Left renal pelvis (tissue), 4 donors: Measurements from ENCODE around the gene AGBL4. TPM values are rescaled to one million over a fixed set of nuclear protein-coding genes. Genes with fewer than 3 reads are reported as not detected.

Experiments
- DNase-seq, 4 donors: peaks; one replicate each; pipeline ENCODE4 v3.0.0-alpha.2; 2013; ENCODE audit warnings: low read depth in 4 of 4, low spot score in 3 of 4
- polyA plus RNA-seq, 4 donors: library from polyadenylated mRNA; unstranded; fragments of 120-200 nt; gene quantifications; one replicate each; pipeline ENCODE4 v1.2.1, GENCODE V29; 2013; ENCODE audit not compliant: insufficient read length in 4 of 4

Gene AGBL4
- polyA plus RNA-seq, 4 donors = 0.31 to 1.3 (median 1.1) TPM

DNA sequence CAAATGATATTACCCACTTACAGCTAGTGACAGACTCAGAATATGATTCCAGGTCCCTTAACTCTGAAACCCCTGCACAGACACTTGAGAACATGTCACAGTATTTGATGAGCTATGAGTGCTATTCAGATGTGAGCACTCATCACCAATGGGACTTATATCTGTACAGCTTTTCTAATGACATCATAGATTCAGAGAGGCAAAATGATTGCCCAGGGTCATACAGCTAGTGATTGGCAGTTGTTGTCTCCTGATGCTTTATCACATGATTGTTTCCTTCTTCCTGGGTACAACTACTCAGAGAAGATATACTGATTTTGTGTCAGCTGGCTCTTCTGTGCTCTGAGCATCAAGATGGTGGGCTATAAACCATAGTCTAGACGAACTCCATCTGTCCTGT is 819.0 kb downstream of the AGBL4 start:
- no peak for DNase-seq

DNA sequence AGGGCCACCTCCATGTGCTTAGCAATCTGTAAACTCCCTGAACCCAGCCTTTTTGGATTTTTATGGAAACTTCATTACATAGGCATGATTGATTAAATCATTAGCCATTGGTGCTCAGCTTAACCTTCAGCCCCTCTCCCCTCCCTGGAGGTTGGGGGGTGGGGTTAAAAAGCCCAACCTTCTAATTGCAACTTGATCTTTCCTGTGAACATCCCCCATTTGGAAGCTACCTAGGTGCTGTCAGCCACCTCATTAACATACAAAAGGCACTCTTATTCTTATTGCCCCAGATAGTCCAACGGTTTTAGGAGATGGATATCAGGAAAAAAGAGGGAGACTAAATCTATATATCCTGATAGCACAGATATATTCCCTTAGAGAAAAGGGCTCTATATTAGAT is 823.0 kb downstream of the AGBL4 start:
- DNase-seq = no peak

DNA sequence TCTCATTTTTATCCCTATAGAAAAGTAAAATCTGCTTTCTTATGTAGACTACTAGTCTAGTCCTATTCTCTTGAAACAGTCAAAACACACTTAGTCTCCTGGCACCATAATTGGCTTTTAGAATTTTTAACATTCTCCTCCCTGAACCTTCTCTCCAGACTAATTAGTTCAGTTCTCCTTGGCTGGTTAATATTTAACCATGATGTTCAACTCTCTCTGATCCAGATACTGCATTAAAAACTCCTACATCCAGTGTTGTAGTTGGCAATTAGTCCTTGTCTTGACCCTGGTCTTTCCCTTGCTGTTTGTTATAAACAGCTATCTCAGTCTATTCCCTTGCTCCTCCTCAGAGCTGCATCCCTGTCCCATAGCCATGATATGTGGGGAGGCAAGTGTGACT is 824.2 kb downstream of the AGBL4 start:
- peak in 2 of 4 donors; percentile 4 to 6 for DNase-seq

DNA sequence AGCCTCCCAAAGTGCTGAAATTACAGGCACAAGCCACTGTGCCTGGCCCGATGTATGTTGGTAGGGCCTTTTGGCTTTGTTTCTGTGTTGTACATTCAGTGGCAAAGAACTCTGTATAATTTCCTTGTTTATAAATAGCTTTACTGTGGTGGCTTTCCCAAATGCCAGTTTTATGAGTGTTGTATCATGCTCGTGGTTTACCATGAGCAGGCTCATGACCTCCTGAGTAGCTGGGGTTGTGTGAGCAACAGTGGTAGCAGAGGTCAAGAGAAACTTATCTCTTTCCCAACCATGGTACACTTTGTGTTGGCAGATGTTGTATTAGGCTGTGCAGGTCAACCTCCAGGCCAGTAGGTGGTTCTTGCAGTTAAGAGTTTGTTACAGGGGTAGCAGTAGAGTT is 826.7 kb downstream of the AGBL4 start:
- no peak for DNase-seq

DNA sequence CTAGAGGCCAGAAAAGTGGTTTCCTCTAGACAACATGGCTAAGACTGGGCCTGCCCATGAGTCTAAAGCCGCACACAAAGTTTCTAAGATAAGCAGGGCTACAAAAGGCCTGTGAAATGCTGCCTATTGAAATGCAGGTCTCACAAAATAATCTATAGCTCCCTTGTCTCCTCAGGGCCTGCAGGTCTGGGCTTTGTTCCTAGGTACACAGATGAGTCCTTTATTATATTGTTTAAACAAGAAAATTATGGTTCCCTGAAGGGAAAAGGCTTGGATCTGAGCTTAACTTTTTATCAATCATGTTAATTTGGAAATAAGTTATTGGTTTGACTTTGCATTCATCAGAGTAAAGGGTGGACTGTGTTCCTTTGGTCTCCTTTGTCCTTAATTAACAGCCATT is 833.6 kb downstream of the AGBL4 start:
- no peak for DNase-seq

DNA sequence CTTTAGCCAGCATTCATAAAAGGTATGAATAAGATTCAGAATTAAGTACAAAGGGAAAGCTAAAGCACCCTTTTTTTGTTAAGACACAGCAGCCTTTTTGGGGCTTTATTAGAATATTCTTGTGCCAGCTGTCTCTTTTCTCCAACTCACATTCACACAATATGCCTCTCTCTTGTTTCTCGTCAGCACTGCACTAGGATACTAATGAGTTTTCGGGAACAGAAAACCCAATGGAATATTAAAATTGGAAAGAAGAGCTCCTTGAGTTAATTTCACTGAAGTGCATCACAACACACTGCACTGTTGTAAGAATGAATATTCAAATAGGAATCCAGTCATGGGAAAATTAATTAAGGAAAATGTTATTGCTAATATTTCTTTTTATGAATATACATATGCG is 836.7 kb downstream of the AGBL4 start:
- no peak for DNase-seq

DNA sequence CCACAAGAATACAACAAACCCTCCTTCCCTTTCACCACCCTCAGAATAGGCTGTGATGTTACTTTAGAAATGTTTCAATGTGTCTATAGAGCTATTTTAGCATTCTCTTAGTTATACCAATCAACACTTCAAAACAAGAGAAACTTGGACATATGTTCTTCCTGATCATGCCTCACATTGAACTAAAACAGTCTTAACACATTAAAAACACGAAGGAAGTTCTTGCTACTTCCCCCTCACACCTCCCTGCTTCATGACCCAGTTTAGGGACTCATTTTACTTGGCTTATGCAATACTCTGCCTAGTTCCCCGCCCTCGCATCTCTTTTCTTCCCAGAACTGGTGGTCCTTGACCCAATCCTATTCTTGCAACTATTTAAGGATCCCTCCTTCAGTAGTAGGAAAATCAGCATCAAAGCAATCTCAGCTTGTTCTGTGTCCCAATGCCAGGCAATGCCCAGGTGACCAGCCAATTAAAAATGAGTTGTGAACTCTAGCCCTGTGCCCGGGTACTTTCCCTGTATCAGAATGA is 838.2 kb downstream of the AGBL4 start:
- no peak for DNase-seq

DNA sequence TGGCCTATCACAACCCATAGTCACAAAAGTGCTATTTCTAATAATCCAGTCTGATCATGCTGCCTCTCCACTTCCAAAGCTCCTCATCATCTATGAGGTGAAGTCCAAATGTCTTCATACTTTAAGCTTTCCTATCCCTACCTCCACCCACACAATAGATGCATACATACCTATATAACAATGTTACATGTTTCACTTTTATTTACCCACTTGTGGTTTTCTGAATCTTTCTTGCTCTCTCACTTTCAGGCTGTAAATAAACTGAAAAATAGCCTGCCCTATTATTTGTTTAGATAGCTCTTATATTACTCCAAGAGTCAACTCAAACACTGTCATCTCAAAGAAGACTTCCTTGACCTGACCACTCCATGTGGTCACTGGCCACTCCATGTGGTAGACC is 840.3 kb downstream of the AGBL4 start:
- no peak for DNase-seq

DNA sequence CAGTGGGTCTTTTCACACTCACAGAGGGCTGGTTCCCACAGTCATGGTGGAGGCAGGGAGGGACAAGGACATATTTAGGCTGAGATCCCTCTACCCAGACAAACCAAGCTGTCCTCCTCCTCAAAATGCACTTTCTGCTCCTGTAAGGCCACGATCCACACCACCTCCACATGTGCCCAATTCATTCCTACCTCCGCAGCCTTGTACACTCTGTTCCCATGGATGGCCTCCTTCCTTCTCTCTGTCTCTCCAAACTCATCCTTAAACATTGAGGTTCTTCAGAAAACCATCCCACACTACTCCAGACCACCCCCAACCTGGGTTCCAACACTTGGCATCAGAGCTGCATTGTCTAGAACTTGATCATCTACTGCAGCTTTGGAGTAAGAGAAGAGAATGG is 842.7 kb downstream of the AGBL4 start:
- no peak for DNase-seq

DNA sequence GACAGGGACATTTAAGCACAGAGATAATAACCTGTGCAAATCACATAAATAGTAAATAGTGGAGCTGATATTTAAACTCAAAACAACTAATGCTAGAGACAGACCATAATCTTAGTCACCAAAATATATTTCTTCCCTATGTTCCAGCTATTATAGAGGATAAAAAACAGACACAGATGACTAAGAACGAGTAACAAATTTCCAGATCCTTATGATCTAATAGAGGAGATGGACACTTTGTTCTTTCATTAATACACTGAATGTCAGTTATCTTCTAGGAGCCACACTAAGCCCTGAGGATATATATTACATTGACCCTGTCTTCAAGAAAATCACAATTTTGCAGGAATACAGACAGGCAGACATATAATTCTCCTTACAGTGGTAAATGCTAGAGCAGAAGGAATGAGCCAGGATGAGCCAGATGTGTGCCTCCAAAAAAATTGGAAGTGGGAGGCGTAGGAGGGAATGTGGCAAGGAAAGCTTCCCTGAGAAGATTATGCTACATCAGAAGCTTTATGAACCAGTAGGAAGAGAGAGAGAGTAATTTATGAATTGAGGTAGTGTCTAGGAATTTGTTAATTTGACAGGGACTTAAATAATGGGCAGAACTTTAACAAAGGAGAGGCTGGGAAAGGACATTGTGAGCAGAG is 851.7 kb downstream of the AGBL4 start:
- DNase-seq = no peak

DNA sequence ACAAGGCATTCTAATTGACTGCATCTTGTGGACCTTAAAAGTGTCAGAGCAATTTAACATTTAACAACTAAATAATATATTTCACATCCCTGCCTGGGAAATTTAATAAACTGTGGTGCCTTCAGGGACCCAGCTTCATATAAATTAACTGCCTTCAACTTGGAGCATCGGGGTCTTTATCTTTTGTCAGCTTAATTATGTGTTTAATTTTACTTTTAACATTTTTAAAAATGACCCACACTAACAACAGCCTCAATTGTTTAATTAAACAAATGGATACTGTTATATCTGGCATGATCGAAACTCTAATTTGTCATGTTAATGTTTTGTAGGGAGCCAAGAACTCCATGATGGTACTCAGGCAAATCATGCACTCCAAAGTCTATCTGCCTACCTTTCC is 857.7 kb downstream of the AGBL4 start:
- no peak for DNase-seq

DNA sequence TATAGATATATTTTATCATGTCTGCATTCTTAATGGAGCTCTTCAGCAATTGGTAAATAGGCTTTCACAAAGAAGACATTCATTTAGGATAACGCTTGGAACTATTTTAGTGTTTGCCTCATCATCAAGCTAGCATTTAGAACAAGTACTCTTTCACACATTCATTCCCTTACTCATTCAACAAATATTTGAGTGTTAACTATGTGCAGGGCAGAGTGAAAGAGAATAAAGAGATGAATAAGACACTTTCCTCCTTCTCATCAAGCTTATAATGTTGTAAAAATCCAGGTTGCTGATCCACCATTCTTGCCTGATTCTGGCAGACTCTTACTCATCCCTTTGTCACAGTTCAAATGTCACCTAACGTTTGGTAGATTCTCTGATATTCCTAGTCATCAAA is 860.7 kb downstream of the AGBL4 start:
- no peak for DNase-seq

DNA sequence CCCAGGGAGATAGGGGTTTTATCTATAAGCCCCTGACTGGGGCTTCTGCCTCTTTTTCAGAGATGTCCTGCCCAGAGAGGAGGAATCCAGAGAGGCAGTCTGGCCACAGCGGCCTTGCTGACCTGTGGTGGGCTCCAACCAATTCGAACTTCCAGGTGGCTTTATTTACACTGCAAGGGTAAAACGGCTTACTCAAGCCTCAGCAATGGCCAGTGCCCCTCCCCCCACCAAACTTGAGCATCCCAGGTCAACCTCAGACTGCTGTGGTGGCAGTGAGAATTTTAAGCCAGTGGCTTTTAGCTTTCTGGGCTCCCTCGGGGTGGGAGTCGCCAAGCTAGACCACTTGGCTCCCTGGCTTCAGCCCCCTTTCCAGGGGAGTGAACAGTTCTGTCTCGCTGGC is 863.1 kb downstream of the AGBL4 start:
- DNase-seq = no peak

DNA sequence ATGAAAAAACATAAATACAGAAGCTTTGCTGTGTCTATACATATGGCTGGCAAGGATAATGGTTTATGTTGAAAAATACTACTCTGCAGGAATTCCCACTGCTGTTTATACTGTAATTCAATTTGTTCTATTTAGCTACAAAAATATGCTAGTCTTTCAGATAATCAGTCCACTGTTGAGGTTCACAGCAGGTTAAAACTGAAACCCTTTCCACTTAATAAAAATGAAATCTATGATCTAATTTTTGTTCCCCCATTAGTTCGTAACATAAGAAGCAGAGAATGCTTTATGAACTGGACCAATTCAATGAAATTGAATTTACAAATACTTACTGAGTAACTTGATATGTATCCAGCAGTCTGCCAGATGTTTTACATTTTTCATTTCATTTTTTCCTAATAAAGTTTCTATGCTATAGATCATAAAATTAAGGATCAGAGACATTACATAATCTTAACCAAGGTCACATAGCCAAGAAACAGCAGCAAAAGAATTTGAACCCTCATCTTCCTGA is 887.0 kb downstream of the AGBL4 start:
- DNase-seq = no peak

DNA sequence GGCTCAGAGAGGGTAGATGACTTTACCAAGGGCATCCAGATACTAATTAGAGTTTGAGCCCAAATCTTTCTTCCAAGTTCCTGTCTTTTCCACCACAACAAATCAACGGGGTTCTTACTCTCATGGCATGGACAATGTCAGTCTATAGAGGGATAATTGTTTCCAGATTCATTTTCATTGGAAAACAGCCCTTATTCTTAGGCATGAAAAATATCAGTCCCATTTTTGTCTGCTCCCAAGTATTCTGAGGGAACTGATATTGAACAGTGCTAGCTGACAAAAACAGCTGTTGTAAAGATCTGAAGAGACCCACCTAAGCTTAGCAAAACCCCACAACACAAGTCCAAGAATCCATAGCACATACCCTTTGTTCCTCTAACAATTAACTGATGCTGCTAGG is 898.0 kb downstream of the AGBL4 start:
- DNase-seq = no peak

DNA sequence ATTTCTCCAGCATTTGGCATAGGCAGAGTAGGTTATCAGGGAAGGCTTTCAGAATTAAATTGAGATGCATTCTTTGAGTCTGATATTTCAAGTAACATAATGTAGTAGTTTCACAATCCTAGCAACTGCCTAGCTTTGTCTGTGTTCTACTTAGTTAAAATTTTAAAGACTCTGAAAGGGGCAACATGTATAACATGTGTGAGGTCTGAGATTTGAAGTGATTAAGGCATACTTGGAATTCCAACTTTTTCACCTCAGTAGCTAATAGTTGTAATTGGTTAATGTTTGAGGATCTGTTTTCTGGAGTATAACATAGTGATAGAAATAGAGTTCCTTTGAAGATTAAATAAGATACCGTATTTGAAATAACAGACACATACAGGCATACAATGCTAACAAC is 911.8 kb downstream of the AGBL4 start:
- DNase-seq = no peak

DNA sequence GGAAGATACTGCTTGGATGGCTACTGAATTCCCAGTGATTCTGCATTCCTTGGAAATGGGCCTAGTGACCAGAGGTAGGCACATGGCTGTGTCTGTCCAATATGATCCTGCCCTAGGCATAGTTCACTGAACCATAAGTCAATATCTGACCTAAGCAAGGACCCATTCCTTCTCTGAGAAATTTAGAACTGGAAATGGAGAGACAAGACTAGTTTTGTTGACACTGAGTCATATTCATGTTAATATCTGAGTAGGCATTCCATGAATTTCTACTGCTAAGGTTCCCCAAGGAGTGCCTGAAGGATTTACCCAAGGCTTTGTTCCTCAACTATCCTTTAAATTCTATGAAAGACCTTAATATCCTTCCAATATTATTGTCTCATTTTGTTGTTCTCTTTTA is 917.3 kb downstream of the AGBL4 start:
- no peak for DNase-seq

DNA sequence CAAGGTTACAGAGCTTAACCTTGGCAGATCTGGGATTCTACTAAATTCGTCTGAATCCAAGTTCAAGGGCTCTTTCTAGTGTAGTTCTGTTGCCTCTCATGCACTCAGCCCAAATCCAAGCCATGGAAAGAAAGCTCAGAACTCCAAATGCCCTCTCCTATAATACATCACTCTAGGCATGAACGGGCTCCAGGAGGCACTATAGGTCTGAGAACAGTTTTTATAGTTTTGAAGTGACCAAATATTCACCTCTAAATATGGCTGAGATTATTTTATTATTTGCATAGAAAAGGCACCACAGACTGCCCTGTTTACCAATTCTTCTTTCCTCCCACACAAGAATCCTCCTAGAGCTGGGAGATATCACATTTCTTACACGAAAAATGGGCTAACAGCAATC is 919.2 kb downstream of the AGBL4 start:
- no peak for DNase-seq

DNA sequence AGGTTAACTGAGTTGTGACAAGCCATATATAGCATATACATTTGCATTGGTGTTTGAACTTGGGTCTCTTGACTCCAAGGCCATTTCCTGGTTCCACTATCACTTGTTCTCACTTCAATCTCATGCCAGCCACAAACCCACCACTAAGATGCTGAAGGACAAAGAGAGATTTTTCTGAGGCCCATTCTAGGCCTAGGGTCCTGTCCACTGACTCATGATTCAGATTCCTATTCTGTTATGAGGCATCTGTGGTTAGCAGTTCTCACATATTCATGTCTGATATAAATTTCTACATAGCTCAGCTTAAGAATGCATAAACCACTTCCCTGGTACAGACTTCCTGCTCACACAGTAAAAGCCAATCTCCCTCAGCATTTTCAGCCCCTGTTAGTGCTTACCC is 921.0 kb downstream of the AGBL4 start:
- DNase-seq = no peak

DNA sequence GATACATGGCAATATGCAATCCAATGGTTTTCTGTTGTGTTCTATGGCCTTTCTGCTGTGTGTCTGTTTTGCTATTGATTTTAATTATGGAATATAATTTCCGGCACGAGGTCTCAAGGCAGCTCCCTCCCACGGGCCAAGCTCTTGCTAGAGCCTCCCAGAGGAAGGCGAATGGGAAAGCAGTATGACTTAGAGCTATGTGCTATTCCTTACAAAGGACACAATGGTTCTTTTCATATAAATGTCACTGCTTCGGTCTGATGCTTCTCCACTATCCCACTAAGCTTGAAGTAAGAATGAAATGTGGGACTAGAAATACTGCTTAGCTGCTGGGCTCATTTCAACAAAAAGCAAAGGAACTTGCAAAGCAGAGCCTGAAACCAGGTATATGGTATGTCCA is 924.9 kb downstream of the AGBL4 start:
- DNase-seq = no peak

DNA sequence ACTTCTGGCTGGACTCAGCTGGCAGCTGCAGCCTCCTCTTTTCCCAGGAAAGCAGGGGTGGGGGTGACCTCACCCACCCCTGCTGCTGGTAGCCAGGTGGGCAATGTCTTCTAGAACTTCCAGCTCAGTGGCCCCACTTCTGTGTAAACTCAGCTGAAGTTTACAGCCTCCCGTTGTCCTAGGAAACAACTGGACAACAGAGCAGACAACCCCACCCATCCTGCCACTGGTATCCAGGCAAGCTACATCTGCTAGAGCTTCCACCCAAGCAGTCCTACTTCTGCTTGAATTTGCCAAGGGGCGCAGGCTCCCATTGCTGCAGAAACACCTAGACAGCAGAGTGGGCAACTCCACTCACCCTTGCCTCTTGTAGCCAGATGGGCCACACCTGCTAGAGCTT is 937.4 kb downstream of the AGBL4 start:
- DNase-seq = no peak

DNA sequence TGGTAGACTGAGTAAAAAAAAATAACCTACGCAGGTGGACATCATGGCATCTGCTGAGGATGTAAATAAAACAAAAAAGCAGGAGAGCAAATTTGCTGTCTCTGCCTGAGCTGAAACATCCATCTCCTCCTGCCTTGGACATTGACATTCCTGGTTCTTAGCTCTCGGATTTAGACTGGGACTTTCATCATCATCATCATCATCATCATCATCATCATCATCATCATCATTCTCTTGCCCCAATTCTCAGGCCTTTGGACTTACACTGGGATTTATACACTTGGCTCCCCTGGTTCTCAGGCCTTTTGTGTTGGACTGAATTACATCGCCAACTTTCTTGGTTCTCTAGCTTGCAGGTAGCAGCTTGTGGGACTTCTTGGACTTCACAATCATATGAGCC is 938.7 kb downstream of the AGBL4 start:
- no peak for DNase-seq

DNA sequence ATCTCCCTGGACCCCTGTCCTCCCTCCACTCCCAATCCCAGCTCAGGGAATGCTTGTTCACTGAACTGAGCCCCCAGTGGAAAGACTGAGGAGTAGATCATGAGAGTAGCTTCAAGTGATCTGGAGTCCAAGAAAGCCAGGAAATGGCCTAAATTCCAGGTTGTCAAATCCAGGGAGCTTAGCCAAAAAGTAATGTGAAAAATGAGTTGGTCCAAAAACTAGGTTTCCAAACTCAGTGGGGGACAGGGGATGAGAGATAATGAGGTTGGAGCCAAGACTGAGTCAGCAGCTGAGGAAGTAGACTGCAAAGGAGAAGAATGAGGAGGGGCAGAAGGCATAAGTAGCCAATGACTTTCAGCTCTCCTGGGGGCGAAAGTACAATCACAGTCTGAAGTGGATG is 963.0 kb downstream of the AGBL4 start:
- no peak for DNase-seq
